Globus pallidus (tissue), 1 donor: ENCODE measurements around the gene PLCB3.

ENCODE experiments used
- DNase-seq: peaks from one replicate; pipeline ENCODE4 v3.0.0-alpha.2; 2015; ENCODE audit warnings: low spot score

The PLCB3 gene

DNA sequence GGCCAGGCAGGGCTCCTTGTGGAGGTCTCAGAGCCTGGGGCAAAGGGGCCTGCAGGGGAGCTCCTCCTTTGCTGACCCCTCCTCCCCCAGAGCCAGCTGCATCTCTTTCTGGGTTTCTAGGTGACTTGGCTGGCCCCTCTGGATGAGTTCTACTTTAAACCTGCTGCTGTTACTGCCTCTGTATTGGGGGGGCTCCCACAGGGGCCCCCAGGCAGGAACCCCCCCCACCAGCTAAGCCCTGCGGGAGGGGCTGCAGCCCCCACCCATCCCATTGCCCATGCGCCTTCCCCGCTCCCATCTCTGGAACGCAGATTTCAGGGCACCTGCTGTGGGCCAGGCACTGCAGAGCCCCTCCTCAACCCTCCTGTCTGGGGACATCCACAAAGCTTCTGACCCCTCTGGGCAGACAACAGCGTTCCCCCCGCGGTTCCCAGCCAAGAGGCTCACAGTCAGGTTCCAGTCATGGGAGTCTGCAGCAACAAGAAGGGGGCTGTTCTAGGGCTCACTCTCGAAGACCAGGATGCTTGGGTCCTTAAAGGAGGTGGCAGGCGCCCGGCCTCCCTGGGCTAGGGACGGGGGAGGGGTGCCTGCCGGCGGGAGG lies 815 bp upstream of the PLCB3 start:
- no peak for DNase-seq

GRCh38 chr11:64251753-64252002 lies 348 bp downstream of the PLCB3 start:
- no peak for DNase-seq

GRCh38 chr11:64252003-64252872 lies 908 bp downstream of the PLCB3 start:
- no peak for DNase-seq

GRCh38 chr11:64253043-64253442 lies 1.7 kb downstream of the PLCB3 start:
- DNase-seq: no peak

GRCh38 chr11:64253481-64253880 lies 2.2 kb downstream of the PLCB3 start:
- no peak for DNase-seq

DNA sequence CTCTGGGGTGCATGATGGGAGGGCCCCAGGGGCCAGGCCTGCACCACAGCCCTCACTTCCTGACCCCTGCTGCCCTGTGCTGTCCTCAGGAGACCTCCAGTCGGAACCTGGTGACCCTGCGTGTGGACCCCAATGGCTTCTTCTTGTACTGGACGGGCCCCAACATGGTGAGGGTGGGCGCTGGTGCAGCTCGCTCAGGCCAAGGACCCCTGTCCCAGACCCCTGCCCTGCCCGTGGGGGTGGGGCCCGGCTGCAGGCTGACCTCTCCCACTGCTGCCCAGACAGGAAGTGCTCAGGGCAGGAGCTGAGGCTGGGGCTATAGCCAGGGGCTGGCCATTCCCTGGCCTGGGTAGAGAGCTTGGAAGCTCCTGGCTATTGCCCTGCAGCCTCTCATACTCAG lies 3.0 kb downstream of the PLCB3 start:
- DNase-seq: no peak

GRCh38 chr11:64255135-64256128 lies 4.1 kb downstream of the PLCB3 start:
- DNase-seq: no peak

DNA sequence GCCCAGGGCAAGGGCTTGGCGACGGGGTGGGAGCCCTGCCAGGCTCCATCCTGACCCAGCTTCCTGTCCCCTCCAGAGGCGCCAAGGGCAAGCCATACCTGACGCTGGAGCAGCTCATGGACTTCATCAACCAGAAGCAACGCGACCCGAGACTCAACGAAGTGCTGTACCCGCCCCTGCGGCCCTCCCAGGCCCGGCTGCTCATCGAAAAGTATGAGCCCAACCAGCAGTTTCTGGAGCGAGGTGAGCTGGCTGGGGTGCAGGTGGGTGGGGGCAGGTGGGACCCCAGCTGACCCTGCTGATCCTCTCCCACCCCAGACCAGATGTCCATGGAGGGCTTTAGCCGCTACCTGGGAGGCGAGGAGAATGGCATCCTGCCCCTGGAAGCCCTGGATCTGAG lies 5.0 kb downstream of the PLCB3 start:
- DNase-seq: no peak

DNA sequence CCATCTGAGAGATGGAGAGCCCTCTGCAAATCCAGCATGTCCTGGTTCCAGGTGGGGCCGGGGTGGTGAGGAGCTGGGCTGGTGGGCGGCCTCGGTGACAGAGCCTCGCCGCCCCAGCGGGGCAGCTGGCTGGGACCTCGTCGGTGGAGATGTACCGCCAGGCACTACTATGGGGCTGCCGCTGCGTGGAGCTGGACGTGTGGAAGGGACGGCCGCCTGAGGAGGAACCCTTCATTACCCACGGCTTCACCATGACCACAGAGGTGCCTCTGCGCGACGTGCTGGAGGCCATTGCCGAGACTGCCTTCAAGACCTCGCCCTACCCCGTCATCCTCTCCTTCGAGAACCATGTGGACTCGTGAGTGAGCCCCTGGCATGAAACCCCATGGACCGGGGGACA lies 7.0 kb downstream of the PLCB3 start:
- DNase-seq: no peak

GRCh38 chr11:64258946-64259532 lies 7.7 kb downstream of the PLCB3 start:
- no peak for DNase-seq

GRCh38 chr11:64259533-64260067 lies 8.3 kb downstream of the PLCB3 start:
- DNase-seq: no peak

DNA sequence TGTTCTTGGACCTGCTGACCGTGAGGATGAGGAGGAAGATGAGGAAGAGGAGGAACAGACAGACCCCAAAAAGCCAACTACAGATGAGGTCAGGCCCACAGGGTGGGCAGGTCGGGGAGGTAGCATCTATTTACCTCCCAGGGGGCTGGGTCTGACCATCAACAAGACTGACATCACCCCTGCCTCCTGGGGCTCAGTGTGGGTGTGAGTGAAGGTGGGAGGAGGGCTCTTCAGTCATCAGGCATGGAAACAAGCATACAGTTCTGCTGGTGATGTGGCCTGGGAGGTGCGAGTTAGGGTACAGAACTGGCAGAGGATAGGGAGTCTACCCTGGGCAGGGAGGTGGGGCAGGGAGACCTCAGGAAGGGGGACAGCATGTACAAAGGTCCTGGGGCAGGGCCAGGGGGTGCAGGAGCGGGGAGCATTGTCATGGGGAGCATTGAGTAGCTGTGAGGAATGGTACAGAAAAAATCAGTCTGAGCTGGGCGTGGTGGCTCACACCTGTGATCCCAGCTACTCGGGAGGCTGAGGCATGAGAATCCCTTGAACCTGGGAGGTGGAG lies 8.9 kb downstream of the PLCB3 start:
- no peak for DNase-seq

DNA sequence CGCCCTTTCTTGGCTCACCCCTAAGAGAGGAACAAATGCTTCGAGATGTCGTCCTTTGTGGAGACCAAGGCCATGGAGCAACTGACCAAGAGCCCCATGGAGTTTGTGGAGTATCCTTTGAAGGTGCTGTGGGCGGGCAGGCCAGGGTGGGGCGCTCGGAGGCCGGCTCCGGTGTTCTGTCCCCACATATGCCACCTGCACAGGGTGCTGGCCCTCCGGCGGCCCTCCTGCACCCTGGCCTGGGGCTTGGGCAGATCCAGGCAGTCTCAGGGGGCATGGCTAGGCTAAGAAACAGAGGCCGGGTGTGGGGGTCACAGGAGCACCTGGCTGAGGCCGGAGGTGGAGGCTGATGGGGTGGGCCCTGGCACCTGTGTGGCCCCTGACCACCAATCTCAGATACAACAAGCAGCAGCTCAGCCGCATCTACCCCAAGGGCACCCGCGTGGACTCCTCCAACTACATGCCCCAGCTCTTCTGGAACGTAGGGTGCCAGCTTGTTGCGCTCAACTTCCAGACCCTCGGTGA lies 10.3 kb downstream of the PLCB3 start:
- no peak for DNase-seq

GRCh38 chr11:64262271-64263002 lies 11.1 kb downstream of the PLCB3 start:
- no peak for DNase-seq

- DNase-seq: no peak
These were observed 12.0 kb downstream of the PLCB3 start for GRCh38 chr11:64263021-64263946.

DNA sequence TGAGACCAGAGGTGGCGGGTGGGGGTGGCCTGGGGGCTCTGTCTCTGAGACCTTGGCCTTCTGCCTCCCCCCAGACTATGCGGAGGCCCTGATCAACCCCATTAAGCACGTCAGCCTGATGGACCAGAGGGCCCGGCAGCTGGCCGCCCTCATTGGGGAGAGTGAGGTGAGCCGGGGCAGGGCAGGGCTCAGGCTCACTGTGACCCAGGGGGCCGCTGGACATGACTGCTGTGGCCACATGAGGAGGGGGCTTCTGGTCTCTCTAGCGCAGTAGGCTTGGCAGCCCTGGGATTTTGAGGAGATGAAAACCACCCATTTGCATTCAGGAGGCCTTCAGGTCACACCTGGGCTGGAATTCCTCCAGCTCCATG lies 12.6 kb downstream of the PLCB3 start:
- no peak for DNase-seq

GRCh38 chr11:64264371-64264852 lies 13.1 kb downstream of the PLCB3 start:
- no peak for DNase-seq

GRCh38 chr11:64265176-64266160 lies 14.1 kb downstream of the PLCB3 start:
- DNase-seq: no peak
